Central memory CD8-positive, alpha-beta T cell (primary cell): ENCODE results near the gene SND1.
"Not testable (repeated sequence)": the region's sequence is repeated elsewhere in the genome, so short reads cannot be mapped to it uniquely, and the experiment has no call there.

Source experiments
- ATAC-seq: fragments of 150-1000 bp; cut with Tn5 transposase; replicated peaks from 2 replicates; pipeline ENCODE4 v1.10.0; 2022; ENCODE audit warnings: mild to moderate bottlenecking, moderate FRiP score, moderate number of reproducible peaks; ENCODE audit not compliant: poor library complexity, severe bottlenecking; ENCODE audit errors: extremely low read depth
- DNase-seq, 2 donors: peaks; one replicate each; pipeline ENCODE4 v3.0.0; 2021; ENCODE audit warnings: low spot score in 2 of 2
- H3K27ac Mint-ChIP-seq: one replicate; pipeline ENCODE4 v1.8.0; 2022; ENCODE audit warnings: low read depth, mild to moderate bottlenecking, moderate library complexity, mixed read lengths
- H3K27me3 Mint-ChIP-seq: one replicate; pipeline ENCODE4 v1.8.0; 2022; ENCODE audit warnings: mixed read lengths
- H3K36me3 Mint-ChIP-seq: one replicate; pipeline ENCODE4 v1.8.0; 2022; ENCODE audit warnings: mild to moderate bottlenecking, moderate library complexity, mixed read lengths; ENCODE audit not compliant: insufficient read depth
- H3K4me1 Mint-ChIP-seq: one replicate; pipeline ENCODE4 v1.8.0; 2022; ENCODE audit warnings: mixed read lengths
- H3K4me3 Mint-ChIP-seq: one replicate; pipeline ENCODE4 v1.8.0; 2022; ENCODE audit warnings: mild to moderate bottlenecking, moderate library complexity, mixed read lengths
- H3K9me3 Mint-ChIP-seq: one replicate; pipeline ENCODE4 v1.8.0; 2022; ENCODE audit warnings: mixed read lengths

The SND1 gene

GRCh38 chr7:127657500-127657899 is 5.5 kb downstream of the SND1 start:
- ATAC-seq, result no peak
- H3K27ac Mint-ChIP-seq, result no peak overlapping the region
- H3K4me1 Mint-ChIP-seq, result peaks cover 77% of the 10 kb centered on the region
- no peaks in the 10 kb centered on the region for H3K9me3 Mint-ChIP-seq
- no peak for DNase-seq
- H3K27me3 Mint-ChIP-seq, result no peaks in the 10 kb centered on the region
- peaks cover 12% of the 10 kb centered on the region for H3K36me3 Mint-ChIP-seq
- no peak overlapping the region for H3K4me3 Mint-ChIP-seq

GRCh38 chr7:127658970-127659630 is 7.1 kb downstream of the SND1 start:
- H3K4me1 Mint-ChIP-seq, result peaks cover 71% of the 10 kb centered on the region
- H3K27me3 Mint-ChIP-seq, result no peaks in the 10 kb centered on the region
- no peaks in the 10 kb centered on the region for H3K9me3 Mint-ChIP-seq
- peaks cover 11% of the 10 kb centered on the region for H3K36me3 Mint-ChIP-seq
- no peak overlapping the region for H3K27ac Mint-ChIP-seq
- no peak overlapping the region for H3K4me3 Mint-ChIP-seq
- DNase-seq, result no peak
- no peak for ATAC-seq

GRCh38 chr7:127665922-127666321 is 13.9 kb downstream of the SND1 start:
- no peaks in the 10 kb centered on the region for H3K27me3 Mint-ChIP-seq
- H3K27ac Mint-ChIP-seq, result no peak overlapping the region
- H3K4me3 Mint-ChIP-seq, result no peak overlapping the region
- ATAC-seq (no peak), DNase-seq (no peak)
- H3K4me1 Mint-ChIP-seq, result peaks cover 71% of the 10 kb centered on the region
- H3K36me3 Mint-ChIP-seq, result peaks cover 10% of the 10 kb centered on the region
- H3K9me3 Mint-ChIP-seq, result no peaks in the 10 kb centered on the region

GRCh38 chr7:127666602-127667001 is 14.6 kb downstream of the SND1 start:
- Mint-ChIP-seq H3K4me1 (peaks cover 69% of the 10 kb centered on the region), H3K27ac (no peak overlapping the region), H3K27me3 (no peaks in the 10 kb centered on the region), H3K4me3 (no peak overlapping the region), H3K9me3 (no peaks in the 10 kb centered on the region), H3K36me3 (peaks cover 7% of the 10 kb centered on the region)
- DNase-seq (no peak), ATAC-seq (no peak)

- H3K4me3 Mint-ChIP-seq, result no peak overlapping the region
- no peaks in the 10 kb centered on the region for H3K9me3 Mint-ChIP-seq
- peaks cover 7% of the 10 kb centered on the region for H3K36me3 Mint-ChIP-seq
- peaks cover 70% of the 10 kb centered on the region for H3K4me1 Mint-ChIP-seq
- ATAC-seq (no peak), DNase-seq (no peak)
- no peak overlapping the region for H3K27ac Mint-ChIP-seq
- no peaks in the 10 kb centered on the region for H3K27me3 Mint-ChIP-seq
Observed at GRCh38 chr7:127667017-127667670, 15.2 kb downstream of the SND1 start.

- ATAC-seq (no peak), DNase-seq (no peak)
- Mint-ChIP-seq H3K27me3 (no peaks in the 10 kb centered on the region), H3K4me3 (no peak overlapping the region), H3K27ac (no peak overlapping the region), H3K4me1 (peaks cover 69% of the 10 kb centered on the region), H3K9me3 (no peaks in the 10 kb centered on the region), H3K36me3 (peaks cover 4% of the 10 kb centered on the region)
Observed at GRCh38 chr7:127667759-127668530, 16.0 kb downstream of the SND1 start.

- DNase-seq (no peak), ATAC-seq (no peak)
- peaks cover 63% of the 10 kb centered on the region for H3K4me1 Mint-ChIP-seq
- H3K36me3 Mint-ChIP-seq, result peaks cover 7% of the 10 kb centered on the region
- H3K27me3 Mint-ChIP-seq, result no peaks in the 10 kb centered on the region
- no peak overlapping the region for H3K27ac Mint-ChIP-seq
- H3K9me3 Mint-ChIP-seq, result no peaks in the 10 kb centered on the region
- H3K4me3 Mint-ChIP-seq, result no peak overlapping the region
Observed at GRCh38 chr7:127671341-127671740, 19.3 kb downstream of the SND1 start.

- Mint-ChIP-seq H3K9me3 (no peaks in the 10 kb centered on the region), H3K36me3 (peaks cover 11% of the 10 kb centered on the region), H3K27ac (peak overlapping the region; percentile 26), H3K4me3 (no peak overlapping the region), H3K4me1 (peaks cover 44% of the 10 kb centered on the region), H3K27me3 (no peaks in the 10 kb centered on the region)
- ATAC-seq (no peak), DNase-seq (no peak)
Observed at GRCh38 chr7:127673902-127674301, 21.9 kb downstream of the SND1 start.

- H3K27ac Mint-ChIP-seq, result no peak overlapping the region
- no peak overlapping the region for H3K4me3 Mint-ChIP-seq
- peaks cover 40% of the 10 kb centered on the region for H3K4me1 Mint-ChIP-seq
- H3K9me3 Mint-ChIP-seq, result no peaks in the 10 kb centered on the region
- DNase-seq, result no peak
- H3K27me3 Mint-ChIP-seq, result no peaks in the 10 kb centered on the region
- no peak for ATAC-seq
- H3K36me3 Mint-ChIP-seq, result peaks cover 11% of the 10 kb centered on the region
Observed at GRCh38 chr7:127674361-127674760, 22.4 kb downstream of the SND1 start.

- H3K4me1 Mint-ChIP-seq, result peaks cover 36% of the 10 kb centered on the region
- ATAC-seq, DNase-seq, H3K27me3 Mint-ChIP-seq, H3K9me3 Mint-ChIP-seq, H3K36me3 Mint-ChIP-seq, H3K4me3 Mint-ChIP-seq, H3K27ac Mint-ChIP-seq: not testable (repeated sequence)
Observed at GRCh38 chr7:127674923-127675322, 22.9 kb downstream of the SND1 start.

- no peak overlapping the region for H3K4me3 Mint-ChIP-seq
- H3K36me3 Mint-ChIP-seq, result peaks cover 10% of the 10 kb centered on the region
- H3K27ac Mint-ChIP-seq, result no peak overlapping the region
- peaks cover 7% of the 10 kb centered on the region for H3K9me3 Mint-ChIP-seq
- no peaks in the 10 kb centered on the region for H3K27me3 Mint-ChIP-seq
- no peak for DNase-seq
- H3K4me1 Mint-ChIP-seq, result peaks cover 36% of the 10 kb centered on the region
- ATAC-seq, result no peak
Observed at GRCh38 chr7:127675721-127676120, 23.7 kb downstream of the SND1 start.

- Mint-ChIP-seq H3K27me3 (no peaks in the 10 kb centered on the region), H3K36me3 (peaks cover 10% of the 10 kb centered on the region), H3K9me3 (peaks cover 7% of the 10 kb centered on the region), H3K4me3 (no peak overlapping the region), H3K4me1 (peaks cover 32% of the 10 kb centered on the region), H3K27ac (no peak overlapping the region)
- ATAC-seq (no peak), DNase-seq (no peak)
Observed at GRCh38 chr7:127677433-127678230, 25.6 kb downstream of the SND1 start.
